VCaP (cell line): ENCODE measurements around the gene KLK11.
A peak's percentile ranks its signal among the peaks of the same experiment; 100 is the strongest.

Source experiments
- H3K27ac ChIP-seq: fragments of 450-650 bp; 2 replicates; pipeline ENCODE4 v1.5.1; 2017
- TF ChIP-seq, protein P1 (sequence below): fragments of 450-650 bp; conservative IDR thresholded peaks from 2 replicates; pipeline ENCODE4 v1.5.1; 2017; ENCODE audit warnings: mild to moderate bottlenecking, moderate library complexity

The KLK11 gene

DNA sequence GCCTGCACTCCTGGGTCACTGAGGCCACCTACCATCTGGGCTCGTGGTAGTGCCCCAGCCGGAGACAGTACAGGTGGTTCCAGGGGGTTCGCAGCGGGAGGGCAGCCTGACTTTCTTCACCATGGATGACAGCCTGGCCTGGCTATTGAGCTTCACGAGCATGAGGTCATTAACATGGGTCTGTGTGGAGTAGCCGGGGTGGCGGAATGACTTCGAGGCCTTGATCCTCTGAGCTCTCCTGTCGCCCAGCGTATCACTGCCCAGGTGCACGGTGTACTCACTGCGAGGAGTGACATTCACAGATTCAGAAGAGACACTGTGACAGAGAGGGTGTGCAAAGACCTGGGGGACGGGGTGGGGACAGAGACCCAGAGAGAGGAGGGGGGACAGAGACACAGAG is 46.2 kb downstream of the KLK11 start:
- H3K27ac ChIP-seq = no peak overlapping the region
- TF ChIP-seq, protein P1, sequence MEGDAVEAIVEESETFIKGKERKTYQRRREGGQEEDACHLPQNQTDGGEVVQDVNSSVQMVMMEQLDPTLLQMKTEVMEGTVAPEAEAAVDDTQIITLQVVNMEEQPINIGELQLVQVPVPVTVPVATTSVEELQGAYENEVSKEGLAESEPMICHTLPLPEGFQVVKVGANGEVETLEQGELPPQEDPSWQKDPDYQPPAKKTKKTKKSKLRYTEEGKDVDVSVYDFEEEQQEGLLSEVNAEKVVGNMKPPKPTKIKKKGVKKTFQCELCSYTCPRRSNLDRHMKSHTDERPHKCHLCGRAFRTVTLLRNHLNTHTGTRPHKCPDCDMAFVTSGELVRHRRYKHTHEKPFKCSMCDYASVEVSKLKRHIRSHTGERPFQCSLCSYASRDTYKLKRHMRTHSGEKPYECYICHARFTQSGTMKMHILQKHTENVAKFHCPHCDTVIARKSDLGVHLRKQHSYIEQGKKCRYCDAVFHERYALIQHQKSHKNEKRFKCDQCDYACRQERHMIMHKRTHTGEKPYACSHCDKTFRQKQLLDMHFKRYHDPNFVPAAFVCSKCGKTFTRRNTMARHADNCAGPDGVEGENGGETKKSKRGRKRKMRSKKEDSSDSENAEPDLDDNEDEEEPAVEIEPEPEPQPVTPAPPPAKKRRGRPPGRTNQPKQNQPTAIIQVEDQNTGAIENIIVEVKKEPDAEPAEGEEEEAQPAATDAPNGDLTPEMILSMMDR = no peak

DNA sequence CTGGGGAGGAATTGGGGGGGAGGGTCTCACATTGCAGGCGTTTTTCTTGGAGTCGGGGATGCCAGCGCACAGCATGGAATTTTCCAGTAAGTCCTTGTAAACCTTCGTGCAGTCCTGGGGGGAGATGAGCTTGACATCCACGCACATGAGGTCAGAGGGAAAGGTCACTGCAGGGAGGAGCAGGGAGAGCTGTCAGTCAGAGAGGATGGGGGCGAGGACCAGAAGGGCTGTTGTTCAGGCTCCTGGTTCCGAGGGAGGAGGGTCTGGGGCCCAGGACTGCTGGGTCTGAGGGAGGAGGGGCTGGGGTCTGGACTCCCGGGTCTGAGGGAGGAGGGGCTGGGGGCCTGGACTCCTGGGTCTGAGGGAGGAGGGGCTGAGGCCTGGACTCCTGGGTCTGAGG is 46.7 kb downstream of the KLK11 start:
- TF ChIP-seq, protein P1 = no peak
- H3K27ac ChIP-seq = no peak overlapping the region

DNA sequence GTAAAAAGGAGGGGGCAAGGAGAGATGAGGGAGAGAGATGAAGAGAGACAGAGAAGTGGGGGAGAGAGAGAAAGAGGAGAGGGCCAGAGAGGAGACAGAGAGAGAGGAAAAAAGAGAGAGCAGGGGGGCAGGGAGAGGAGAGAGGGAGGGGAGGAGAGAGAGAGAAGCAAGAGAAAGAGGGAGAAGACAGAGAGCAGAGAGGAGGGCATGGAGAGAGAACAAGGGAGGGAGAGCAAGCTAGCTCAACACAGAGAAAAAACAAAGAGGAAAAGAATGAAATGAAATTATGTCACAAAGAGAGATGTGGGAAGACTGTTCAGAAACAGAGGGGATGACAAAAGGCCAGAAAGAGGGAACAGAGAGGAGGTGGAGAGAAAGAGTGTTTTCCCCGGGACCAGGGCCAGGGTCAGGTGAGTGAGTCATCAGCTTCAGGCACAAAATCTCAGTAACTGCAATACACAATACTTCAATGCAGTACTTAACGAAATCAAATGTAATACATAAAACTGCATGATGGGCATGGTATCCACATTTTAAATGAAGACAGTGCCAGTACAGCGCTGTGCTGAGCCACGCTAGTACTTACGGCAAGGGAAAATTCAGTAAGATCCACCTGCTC is 47.5 kb downstream of the KLK11 start:
- no peak overlapping the region for H3K27ac ChIP-seq
- TF ChIP-seq, protein P1 = no peak

DNA sequence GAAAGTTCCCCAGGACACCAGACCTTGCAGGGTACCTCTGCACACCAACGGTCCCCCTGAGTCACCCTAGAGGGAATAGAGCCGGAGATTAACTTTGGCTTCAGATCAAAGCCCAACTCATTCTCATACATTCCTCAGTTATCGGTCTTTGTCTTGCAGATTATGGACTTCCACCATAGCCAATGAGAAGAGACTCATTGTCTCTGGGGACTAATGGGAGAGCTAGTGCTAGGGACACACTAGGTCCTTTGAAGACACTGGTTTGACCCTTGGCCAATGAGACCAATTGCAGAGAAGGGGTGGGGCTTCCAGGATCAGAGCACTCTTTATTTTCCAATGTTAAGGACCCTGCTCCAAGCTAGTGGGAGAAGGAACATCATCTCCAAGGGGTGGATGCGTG is 48.8 kb downstream of the KLK11 start:
- H3K27ac ChIP-seq = no peak overlapping the region
- TF ChIP-seq, protein P1 = no peak

DNA sequence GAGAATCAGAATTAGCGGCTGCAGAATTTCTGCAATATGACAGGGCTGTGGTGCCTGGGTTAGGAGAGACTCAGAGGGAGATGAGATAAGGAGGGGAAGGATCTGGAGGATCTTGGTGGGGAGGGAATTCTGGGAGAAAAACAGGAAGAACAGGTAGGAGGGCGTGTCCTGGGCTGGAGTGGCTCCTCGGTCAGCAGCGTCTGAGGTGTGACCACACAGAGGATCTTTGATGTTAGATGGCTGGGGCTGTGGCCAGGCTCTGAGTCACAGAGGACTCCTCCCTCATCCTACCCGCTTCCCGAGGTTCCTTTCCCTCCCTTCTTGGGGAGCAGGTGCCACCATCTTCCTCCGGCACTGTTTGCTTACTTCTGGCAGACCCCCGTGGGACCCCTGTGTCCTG is 50.6 kb downstream of the KLK11 start:
- H3K27ac ChIP-seq = peak overlapping the region; percentile 34; the same call in 1 of the 2 replicates
- TF ChIP-seq, protein P1 = no peak

DNA sequence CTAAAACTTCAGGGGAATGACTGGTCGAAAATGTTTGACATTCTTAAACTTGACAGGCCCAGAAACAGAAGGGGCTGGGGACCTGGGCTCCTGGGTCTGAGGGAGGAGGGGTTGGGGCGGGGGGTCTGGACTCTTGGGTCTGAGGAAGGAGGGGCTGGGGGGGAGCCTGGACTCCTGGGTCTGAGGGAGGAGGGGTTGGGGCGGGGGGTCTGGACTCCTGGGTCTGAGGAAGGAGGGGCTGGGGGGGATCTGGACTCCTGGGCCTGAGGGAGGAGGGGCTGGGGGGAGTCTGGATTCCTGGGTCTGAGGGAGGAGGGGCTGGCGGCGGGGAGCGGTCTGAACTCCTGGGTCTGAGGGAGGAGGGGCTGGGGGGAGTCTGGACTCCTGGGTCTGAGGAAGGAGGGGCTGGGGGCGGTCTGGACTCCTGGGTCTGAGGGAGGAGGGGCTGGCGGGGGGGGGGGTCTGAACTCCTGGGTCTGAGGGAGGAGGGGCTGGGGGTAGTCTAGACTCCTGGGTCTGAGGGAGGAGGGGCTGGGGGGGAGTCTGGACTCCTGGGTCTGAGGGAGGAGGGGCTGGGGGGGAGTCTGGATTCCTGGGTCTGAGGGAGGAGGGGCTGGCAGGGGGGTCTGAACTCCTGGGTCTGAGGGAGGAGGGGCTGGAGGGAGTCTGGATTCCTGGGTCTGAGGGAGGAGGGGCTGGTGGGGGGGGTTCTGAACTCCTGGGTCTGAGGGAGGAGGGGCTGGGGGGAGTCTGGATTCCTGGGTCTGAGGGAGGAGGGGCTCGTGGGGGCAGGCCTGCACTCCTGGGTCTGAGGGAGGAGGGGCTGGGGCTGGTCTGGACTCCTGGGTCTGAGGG is 51.5 kb downstream of the KLK11 start:
- TF ChIP-seq, protein P1 = no peak
- H3K27ac ChIP-seq = no peak overlapping the region

DNA sequence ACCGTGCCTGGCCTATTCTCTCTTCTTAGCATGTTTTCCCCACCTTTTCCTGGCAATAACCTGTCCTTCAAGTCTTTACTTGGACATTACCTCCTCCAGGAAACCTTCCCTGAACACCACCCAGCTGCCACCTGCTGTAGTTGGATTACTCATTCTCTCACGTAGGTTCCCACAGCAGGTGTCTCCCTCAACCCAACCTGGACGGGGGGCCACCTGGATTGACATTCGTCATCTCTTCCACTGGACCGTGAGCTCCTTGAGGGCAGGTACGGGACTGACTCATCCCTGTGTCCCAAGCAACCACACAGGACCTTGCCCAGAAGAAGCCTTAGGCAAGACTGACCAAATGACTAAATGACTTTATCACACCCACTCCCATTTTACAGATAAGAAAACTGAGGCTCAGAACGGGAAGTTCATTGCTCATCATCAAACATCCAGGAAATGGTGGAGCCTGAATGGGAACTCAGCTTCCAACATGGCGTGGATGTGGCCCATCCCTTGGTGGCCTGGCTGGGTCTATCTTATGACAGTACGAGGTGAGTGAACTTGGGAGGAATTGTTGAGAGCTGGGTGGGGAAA is 53.5 kb downstream of the KLK11 start:
- TF ChIP-seq, protein P1 = no peak
- no peak overlapping the region for H3K27ac ChIP-seq
